ENCODE data around the gene CPNE6. TPM values are rescaled to one million over a fixed set of nuclear protein-coding genes. Genes with fewer than 3 reads are reported as not detected.
A peak's percentile ranks its signal among the peaks of the same experiment; 100 is the strongest.

The CPNE6 gene
- total RNA-seq, 1 donor from 2014 or later = not detected

- DNase-seq (ENCODE audit: low read depth in 2 of 2) = no peak
Observed at GRCh38 chr14:24085215-24085614, 13.9 kb downstream of the CPNE6 start.

GRCh38 chr14:24086193-24086955 lies 15.0 kb downstream of the CPNE6 start:
- DNase-seq (ENCODE audit: low read depth in 2 of 2) = no peak

GRCh38 chr14:24087004-24087403 lies 15.6 kb downstream of the CPNE6 start:
- DNase-seq (ENCODE audit: low read depth in 2 of 2) = no peak

GRCh38 chr14:24088095-24088494 lies 16.7 kb downstream of the CPNE6 start:
- DNase-seq (ENCODE audit: low read depth in 2 of 2) = no peak

GRCh38 chr14:24089890-24090289 lies 18.5 kb downstream of the CPNE6 start:
- no peak for DNase-seq (ENCODE audit: low read depth in 2 of 2)

- DNase-seq (ENCODE audit: low read depth in 2 of 2) = no peak
Observed at GRCh38 chr14:24092110-24092504, 20.7 kb downstream of the CPNE6 start.

- DNase-seq (ENCODE audit: low read depth in 2 of 2) = no peak
Observed at GRCh38 chr14:24092505-24093206, 21.3 kb downstream of the CPNE6 start.

- DNase-seq (ENCODE audit: low read depth in 2 of 2) = no peak
Observed at GRCh38 chr14:24093207-24093900, 22.0 kb downstream of the CPNE6 start.

- DNase-seq (ENCODE audit: low read depth in 2 of 2) = peak; percentile 48 to 69
Observed at GRCh38 chr14:24093901-24094840, 22.8 kb downstream of the CPNE6 start, which contains the start of gene PCK2. PCK2 (plus strand) TSS chr14:24094311; CDS start chr14:24094406, 95 bp downstream.

GRCh38 chr14:24094841-24095270 lies 23.5 kb downstream of the CPNE6 start:
- DNase-seq (ENCODE audit: low read depth in 2 of 2) = peak in 1 of 2 donors; percentile 25

GRCh38 chr14:24095271-24096068 lies 24.1 kb downstream of the CPNE6 start:
- peak in 1 of 2 donors; percentile 23 for DNase-seq (ENCODE audit: low read depth in 2 of 2)

- DNase-seq (ENCODE audit: low read depth in 2 of 2) = no peak
Observed at GRCh38 chr14:24096545-24097181, 25.3 kb downstream of the CPNE6 start.

- DNase-seq (ENCODE audit: low read depth in 2 of 2) = no peak
Observed at GRCh38 chr14:24098229-24098926, 27.0 kb downstream of the CPNE6 start.

- DNase-seq (ENCODE audit: low read depth in 2 of 2) = no peak
Observed at GRCh38 chr14:24098927-24099813, 27.8 kb downstream of the CPNE6 start.

- no peak for DNase-seq (ENCODE audit: low read depth in 2 of 2)
Observed at GRCh38 chr14:24100197-24100981, 29.0 kb downstream of the CPNE6 start.

GRCh38 chr14:24100982-24101494 lies 29.7 kb downstream of the CPNE6 start:
- DNase-seq (ENCODE audit: low read depth in 2 of 2) = no peak

Data from lung microvascular endothelial cell (primary cell).